HepG2 (cell line): ENCODE results near the gene PDGFA. TPM values are rescaled to one million over a fixed set of nuclear protein-coding genes. Genes with fewer than 3 reads are reported as not detected.

Experiments
- ATAC-seq: fragments of 200-7000 bp; cut with Tn5 transposase; 3 replicates; pipeline ENCODE4 v1.9.1; 2020; ENCODE audit warnings: mild to moderate bottlenecking, moderate library complexity
- BruUV-seq: library from RNA; stranded (reverse); fragments of 400-500 nt; replicated peaks from 2 replicates; lab custom pipeline; 2021; lab: Mats Ljungman, UMichigan
- CTCF ChIA-PET: fragments of 300-600 bp; formaldehyde crosslinking; extraction: SDS; loops from one replicate; lab custom pipeline; 2021; ENCODE audit warnings: low total read pairs, inconsistent platforms, low intra/inter-chr PET ratio; lab: Yijun Ruan, JAX
- POLR2A ChIA-PET: fragments of 350-600 bp; sonication (Branson Sonifier 250); formaldehyde crosslinking; loops from one replicate; lab custom pipeline; 2020; ENCODE audit warnings: antibody characterized with exemption, inconsistent platforms; lab: Yijun Ruan, JAX
- DNase-seq: peaks from one replicate; pipeline ENCODE4 v3.0.0-alpha.2; 2015; ENCODE audit warnings: low spot score
- FAIRE-seq: peaks from 3 replicates; lab custom pipeline; 2011; peaks lifted over from hg19 to GRCh38; lab: Jason Lieb, UNC
- H2AFZ ChIP-seq: one replicate; pipeline ENCODE4 v1.6.1; 2011; ENCODE audit warnings: low read length, inconsistent platforms
- H3K27ac ChIP-seq: fragments of 300-600 bp; 3 replicates; pipeline ENCODE4 v1.8.0; 2011; ENCODE audit warnings: mixed run types, mild to moderate bottlenecking, mixed read lengths, low read length, inconsistent platforms; ENCODE audit not compliant: insufficient read depth; ENCODE audit errors: extremely low read length
- H3K27me3 ChIP-seq, 2 experiments: fragments of 200-600 bp in 1 of 2; 2 replicates in 1 of 2; 3 replicates in 1 of 2; pipeline versions ENCODE4 v1.6.0 to v1.8.0; 2011; ENCODE audit warnings: low read length in 2 of 2, mild to moderate bottlenecking in 2 of 2, moderate library complexity in 2 of 2, inconsistent platforms in 1 of 2; ENCODE audit not compliant: insufficient read depth in 2 of 2, control insufficient read depth in 1 of 2
- H3K36me3 ChIP-seq, 2 experiments: fragments of 200-600 bp in 1 of 2; replicated peaks in 1 of 2; 2 replicates in 1 of 2; 3 replicates in 1 of 2; pipeline versions ENCODE4 v1.5.1 to v1.8.0; 2011; ENCODE audit warnings: low read length in 2 of 2, inconsistent platforms in 1 of 2; ENCODE audit not compliant: insufficient read depth in 2 of 2, control insufficient read depth in 1 of 2
- H3K4me1 ChIP-seq: 2 replicates; pipeline ENCODE4 v1.5.1; 2012; ENCODE audit warnings: low read length, inconsistent platforms; ENCODE audit not compliant: insufficient read depth
- H3K4me2 ChIP-seq: 2 replicates; pipeline ENCODE4 v1.6.0; 2011; ENCODE audit warnings: low read depth, low read length, inconsistent platforms
- H3K4me3 ChIP-seq, 3 experiments: fragments of 200-600 bp in 1 of 3; sonication (generic), shearing (Covaris generic) in 1 of 3; replicated peaks in 1 of 3; 2 replicates each; pipeline ENCODE4 v1.5.1; 2011 to 2016; ENCODE audit warnings: low read length in 3 of 3, inconsistent platforms in 2 of 3, low read depth in 2 of 3, mild to moderate bottlenecking in 2 of 3, control low read depth in 1 of 3, mixed read lengths in 1 of 3; ENCODE audit not compliant: insufficient read depth in 1 of 3
- H3K79me2 ChIP-seq: one replicate; pipeline ENCODE4 v1.6.1; 2011; ENCODE audit warnings: low read length, inconsistent platforms; ENCODE audit not compliant: insufficient read depth
- H3K9ac ChIP-seq: 2 replicates; pipeline ENCODE4 v1.6.0; 2011; ENCODE audit warnings: mild to moderate bottlenecking, low read depth, low read length, inconsistent platforms; ENCODE audit not compliant: insufficient read depth
- H3K9me3 ChIP-seq: 2 replicates; pipeline ENCODE4 v1.5.1; 2012; ENCODE audit warnings: mild to moderate bottlenecking, low read length
- H4K20me1 ChIP-seq: 2 replicates; pipeline ENCODE4 v1.6.0; 2011; ENCODE audit warnings: inconsistent platforms, mild to moderate bottlenecking, low read length, moderate library complexity; ENCODE audit not compliant: insufficient read depth
- MLLT10 ChIP-seq: sonication (generic); formaldehyde crosslinking; IDR thresholded peaks from 2 replicates; pipeline ENCODE4 v1.4.0; 2020; ENCODE audit warnings: missing genetic modification reagents
- RBM22 ChIP-seq: fragments of 200-400 bp; formaldehyde crosslinking; optimal IDR thresholded peaks from 2 replicates; pipeline ENCODE3; 2017; ENCODE audit warnings: mild to moderate bottlenecking, low read length, moderate library complexity
- ZNF549 ChIP-seq: sonication (generic); formaldehyde crosslinking; IDR thresholded peaks from 2 replicates; pipeline ENCODE4 v1.5.0; 2020; ENCODE audit warnings: missing genetic modification reagents
- WGBS: methylation state at CpG from one replicate; pipeline ENCODE4 v1.1.6; 2017; ENCODE audit warnings: low lambda C conversion rate; 5-methylcytosine and 5-hydroxymethylcytosine counted together
- in situ Hi-C: cut with HindIII; loops from 2 replicates; pipeline ENCODE4 v1.10.0; 2017; ENCODE audit warnings: low pct_unique_long_range_greater_than_20kb; ENCODE audit not compliant: extremely low pct_ligation_motif_present
- intact Hi-C: fragments of 100-400 bp; cut with micrococcal nuclease; formaldehyde crosslinking; loops from one replicate; pipeline ENCODE4 v1.10.0; 2022; ENCODE audit not compliant: unreplicated experiment
- polyA plus RNA-seq, 8 experiments: library from polyadenylated mRNA; depleted of rRNA in 3 of 8; stranded (reverse) in 7 of 8; unstranded in 1 of 8; fragments of >200 nt; fragmentation: Illumina TruSeq in 4 of 8; extraction: Trizol in 4 of 8; gene quantifications; 2 replicates each; pipeline versions ENCODE4 v1.2.1 to v1.2.3, GENCODE V29; 2011 to 2016; ENCODE audit warnings: low read depth in 4 of 8, missing spikeins in 1 of 8, mixed read lengths in 1 of 8; ENCODE audit not compliant: insufficient read depth in 1 of 8
- total RNA-seq, 5 experiments: library from RNA; depleted of rRNA; stranded (reverse); fragments of >200 nt; fragmentation: Illumina TruSeq; extraction: Trizol; gene quantifications; 2 replicates each; pipeline ENCODE4 v1.2.3, GENCODE V29; 2016; ENCODE audit warnings: low read depth in 1 of 5
- TF ChIP-seq, protein P1 (sequence below): sonication (generic); formaldehyde crosslinking; IDR thresholded peaks from 2 replicates; pipeline ENCODE4 v1.5.1; 2020; ENCODE audit warnings: mild to moderate bottlenecking, missing genetic modification reagents, borderline replicate concordance
- TF ChIP-seq, protein P2 (sequence below): sonication (generic); formaldehyde crosslinking; IDR thresholded peaks from 2 replicates; pipeline ENCODE4 v1.5.0; 2020; ENCODE audit warnings: missing genetic modification reagents

The PDGFA gene
- total and polyA plus RNA-seq, 2 of the 13 experiments (the other 11 are each of a cell fraction or from before 2014, with no cell fraction given) = 1.5 to 3.4 TPM

DNA sequence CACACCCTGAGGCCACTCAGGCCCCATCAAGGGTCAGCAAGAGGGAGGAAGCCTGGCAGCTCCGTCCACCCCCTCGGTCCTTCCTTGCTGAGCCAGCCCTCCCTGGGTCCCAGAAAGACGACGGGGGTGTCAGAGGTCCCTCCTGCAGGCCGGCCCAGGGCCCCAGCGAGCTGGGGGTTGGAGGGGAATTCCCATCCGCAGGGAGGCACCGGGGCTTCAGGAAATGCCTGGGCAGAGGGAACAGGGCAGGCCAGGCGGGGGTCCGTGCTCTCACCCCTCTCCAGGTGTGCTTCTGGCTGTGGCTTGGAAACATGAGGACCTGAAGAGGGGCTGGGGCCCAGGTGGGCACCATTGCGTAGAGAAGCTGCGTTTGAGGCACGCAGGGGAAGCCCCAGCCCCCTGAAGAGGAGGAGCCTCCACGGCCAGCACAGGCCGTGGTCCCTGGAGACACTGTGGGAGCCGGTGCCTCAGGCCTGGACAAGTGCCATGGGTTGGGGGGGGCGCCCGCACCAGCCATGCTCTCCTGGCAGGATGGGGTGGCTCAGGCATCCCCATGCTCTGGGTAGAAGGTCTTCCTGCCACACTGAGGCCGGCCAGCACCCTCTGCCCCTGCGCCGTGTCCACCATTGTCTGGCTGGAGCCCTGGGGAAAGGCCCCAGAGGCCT lies 66.7 kb downstream of the PDGFA start:
- ATAC-seq = no peak
- in situ Hi-C loops = no loop called here

More for the DNA sequence above, 66.7 kb downstream of the PDGFA start:
- ChIA-PET POLR2A (no interaction called here), CTCF (no interaction called here)
- Histone ChIP-seq H3K4me3 (no peak overlapping the region), H3K27me3 (peaks cover 15 to 48% of the 10 kb centered on the region in 2 experiments; a peak in 4 of 5 replicates), H3K79me2 (no peaks in the 10 kb centered on the region), H3K36me3 (no peaks in the 10 kb centered on the region), H3K9ac (no peak overlapping the region), H3K27ac (no peak overlapping the region), H4K20me1 (no peaks in the 10 kb centered on the region), H3K4me1 (peaks cover 20% of the 10 kb centered on the region), H3K9me3 (no peaks in the 10 kb centered on the region), H2AFZ (no peak overlapping the region), H3K4me2 (no peak overlapping the region)
- DNase-seq (no peak), FAIRE-seq (no peak)
- 50% methylated on average over 7 of the region's 21 CpGs for WGBS
- BruUV-seq = no TSS peak
- TF ChIP-seq, protein P1, sequence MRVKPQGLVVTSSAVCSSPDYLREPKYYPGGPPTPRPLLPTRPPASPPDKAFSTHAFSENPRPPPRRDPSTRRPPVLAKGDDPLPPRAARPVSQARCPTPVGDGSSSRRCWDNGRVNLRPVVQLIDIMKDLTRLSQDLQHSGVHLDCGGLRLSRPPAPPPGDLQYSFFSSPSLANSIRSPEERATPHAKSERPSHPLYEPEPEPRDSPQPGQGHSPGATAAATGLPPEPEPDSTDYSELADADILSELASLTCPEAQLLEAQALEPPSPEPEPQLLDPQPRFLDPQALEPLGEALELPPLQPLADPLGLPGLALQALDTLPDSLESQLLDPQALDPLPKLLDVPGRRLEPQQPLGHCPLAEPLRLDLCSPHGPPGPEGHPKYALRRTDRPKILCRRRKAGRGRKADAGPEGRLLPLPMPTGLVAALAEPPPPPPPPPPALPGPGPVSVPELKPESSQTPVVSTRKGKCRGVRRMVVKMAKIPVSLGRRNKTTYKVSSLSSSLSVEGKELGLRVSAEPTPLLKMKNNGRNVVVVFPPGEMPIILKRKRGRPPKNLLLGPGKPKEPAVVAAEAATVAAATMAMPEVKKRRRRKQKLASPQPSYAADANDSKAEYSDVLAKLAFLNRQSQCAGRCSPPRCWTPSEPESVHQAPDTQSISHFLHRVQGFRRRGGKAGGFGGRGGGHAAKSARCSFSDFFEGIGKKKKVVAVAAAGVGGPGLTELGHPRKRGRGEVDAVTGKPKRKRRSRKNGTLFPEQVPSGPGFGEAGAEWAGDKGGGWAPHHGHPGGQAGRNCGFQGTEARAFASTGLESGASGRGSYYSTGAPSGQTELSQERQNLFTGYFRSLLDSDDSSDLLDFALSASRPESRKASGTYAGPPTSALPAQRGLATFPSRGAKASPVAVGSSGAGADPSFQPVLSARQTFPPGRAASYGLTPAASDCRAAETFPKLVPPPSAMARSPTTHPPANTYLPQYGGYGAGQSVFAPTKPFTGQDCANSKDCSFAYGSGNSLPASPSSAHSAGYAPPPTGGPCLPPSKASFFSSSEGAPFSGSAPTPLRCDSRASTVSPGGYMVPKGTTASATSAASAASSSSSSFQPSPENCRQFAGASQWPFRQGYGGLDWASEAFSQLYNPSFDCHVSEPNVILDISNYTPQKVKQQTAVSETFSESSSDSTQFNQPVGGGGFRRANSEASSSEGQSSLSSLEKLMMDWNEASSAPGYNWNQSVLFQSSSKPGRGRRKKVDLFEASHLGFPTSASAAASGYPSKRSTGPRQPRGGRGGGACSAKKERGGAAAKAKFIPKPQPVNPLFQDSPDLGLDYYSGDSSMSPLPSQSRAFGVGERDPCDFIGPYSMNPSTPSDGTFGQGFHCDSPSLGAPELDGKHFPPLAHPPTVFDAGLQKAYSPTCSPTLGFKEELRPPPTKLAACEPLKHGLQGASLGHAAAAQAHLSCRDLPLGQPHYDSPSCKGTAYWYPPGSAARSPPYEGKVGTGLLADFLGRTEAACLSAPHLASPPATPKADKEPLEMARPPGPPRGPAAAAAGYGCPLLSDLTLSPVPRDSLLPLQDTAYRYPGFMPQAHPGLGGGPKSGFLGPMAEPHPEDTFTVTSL (CRISPR knock-in tag) = no peak
- TF ChIP-seq ZNF549 (CRISPR knock-in tag) = no peak
- TF ChIP-seq, protein P2, sequence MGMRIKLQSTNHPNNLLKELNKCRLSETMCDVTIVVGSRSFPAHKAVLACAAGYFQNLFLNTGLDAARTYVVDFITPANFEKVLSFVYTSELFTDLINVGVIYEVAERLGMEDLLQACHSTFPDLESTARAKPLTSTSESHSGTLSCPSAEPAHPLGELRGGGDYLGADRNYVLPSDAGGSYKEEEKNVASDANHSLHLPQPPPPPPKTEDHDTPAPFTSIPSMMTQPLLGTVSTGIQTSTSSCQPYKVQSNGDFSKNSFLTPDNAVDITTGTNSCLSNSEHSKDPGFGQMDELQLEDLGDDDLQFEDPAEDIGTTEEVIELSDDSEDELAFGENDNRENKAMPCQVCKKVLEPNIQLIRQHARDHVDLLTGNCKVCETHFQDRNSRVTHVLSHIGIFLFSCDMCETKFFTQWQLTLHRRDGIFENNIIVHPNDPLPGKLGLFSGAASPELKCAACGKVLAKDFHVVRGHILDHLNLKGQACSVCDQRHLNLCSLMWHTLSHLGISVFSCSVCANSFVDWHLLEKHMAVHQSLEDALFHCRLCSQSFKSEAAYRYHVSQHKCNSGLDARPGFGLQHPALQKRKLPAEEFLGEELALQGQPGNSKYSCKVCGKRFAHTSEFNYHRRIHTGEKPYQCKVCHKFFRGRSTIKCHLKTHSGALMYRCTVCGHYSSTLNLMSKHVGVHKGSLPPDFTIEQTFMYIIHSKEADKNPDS (CRISPR knock-in tag) = no peak
- no peak for TF ChIP-seq MLLT10 (CRISPR knock-in tag)
- no peak for TF ChIP-seq RBM22
- intact Hi-C loops = no loop called here
